SK-N-MC (cell line): ENCODE data around the gene WDTC1.
A peak's percentile ranks its signal among the peaks of the same experiment; 100 is the strongest.

Source experiments
- DNase-seq: peaks from one replicate; pipeline ENCODE4 v3.0.0-alpha.2; 2011; ENCODE audit warnings: low read depth, low spot score
- H3K27ac ChIP-seq: fragments of 200-600 bp; sonication (generic); 2 replicates; pipeline ENCODE4 v1.5.1; 2016; ENCODE audit warnings: mixed run types
- H3K36me3 ChIP-seq: fragments of 200-600 bp; sonication (generic); 2 replicates; pipeline ENCODE4 v1.6.1; 2017; ENCODE audit warnings: antibody characterized with exemption, low read length, mixed read lengths; ENCODE audit not compliant: insufficient read depth
- H3K4me3 ChIP-seq: fragments of 200-600 bp; sonication (generic); 2 replicates; pipeline ENCODE4 v1.5.1; 2016
- H3K9ac ChIP-seq: fragments of 200-600 bp; sonication (generic); 2 replicates; pipeline ENCODE4 v1.8.0; 2017; ENCODE audit warnings: mixed run types, mixed read lengths; ENCODE audit not compliant: insufficient read length
- H3K9me3 ChIP-seq: fragments of 200-600 bp; sonication (generic); 2 replicates; pipeline ENCODE4 v1.6.1; 2017; ENCODE audit warnings: low read depth, mild to moderate bottlenecking, antibody characterized with exemption, low read length, moderate library complexity, mixed read lengths
- EZH2 ChIP-seq: fragments of 200-600 bp; sonication (generic); IDR thresholded peaks from one replicate; pipeline ENCODE4 v1.6.1; 2017; ENCODE audit warnings: antibody characterized with exemption
- FOXP2 ChIP-seq: optimal IDR thresholded peaks from 2 replicates; pipeline ENCODE3; 2011; ENCODE audit warnings: mild to moderate bottlenecking, moderate library complexity; ENCODE audit not compliant: insufficient read depth; ENCODE audit errors: extremely low read length, control extremely low read depth
- POLR2AphosphoS5 ChIP-seq: IDR thresholded peaks from 2 replicates; pipeline ENCODE4 v1.6.1; 2012; ENCODE audit warnings: mild to moderate bottlenecking, low read depth, low read length, borderline replicate concordance

WDTC1 gene

DNA sequence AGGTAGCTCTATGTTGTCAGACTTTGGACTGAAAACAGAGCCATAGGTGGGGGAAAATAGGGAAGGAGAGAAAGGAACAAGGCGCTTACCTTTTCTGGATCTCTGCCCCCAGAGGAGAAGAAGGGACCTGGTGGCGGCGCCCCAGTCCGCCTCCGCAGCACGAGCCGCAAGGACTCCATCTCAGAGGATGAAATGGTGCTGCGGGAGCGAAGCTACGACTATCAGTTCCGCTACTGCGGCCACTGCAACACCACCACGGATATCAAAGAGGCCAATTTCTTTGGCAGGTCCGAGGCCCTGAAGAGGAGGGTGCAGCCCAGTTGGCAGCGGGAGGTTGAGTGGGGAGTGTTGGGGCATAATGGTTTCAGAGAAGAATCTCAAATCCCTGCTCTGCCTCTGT, 69.1 kb downstream of the WDTC1 start:
- no peak for TF ChIP-seq EZH2
- no peak for TF ChIP-seq POLR2AphosphoS5
- TF ChIP-seq FOXP2, result no peak
- Histone ChIP-seq H3K4me3 (no peak overlapping the region), H3K36me3 (no peaks in the 10 kb centered on the region), H3K9me3 (no peaks in the 10 kb centered on the region), H3K9ac (no peak overlapping the region), H3K27ac (no peak overlapping the region)
- no peak for DNase-seq

DNA sequence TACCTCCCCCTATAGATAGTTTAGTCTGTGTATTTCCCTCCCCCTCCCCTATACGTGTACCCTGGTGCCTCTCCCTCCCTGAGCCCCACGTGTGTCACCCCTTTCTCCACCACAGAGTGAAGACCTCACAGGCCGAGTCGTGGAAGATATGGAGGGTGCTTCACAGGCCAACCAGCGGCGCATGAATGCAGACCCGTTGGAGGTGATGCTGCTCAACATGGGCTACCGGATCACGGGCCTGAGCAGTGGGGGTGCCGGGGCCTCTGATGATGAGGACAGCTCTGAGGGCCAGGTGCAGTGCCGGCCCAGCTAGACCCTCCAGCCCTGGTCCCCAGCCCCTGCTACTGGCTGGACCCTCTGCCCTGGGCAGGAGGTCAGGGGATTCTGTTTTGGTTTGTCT, 71.6 kb downstream of the WDTC1 start:
- no peaks in the 10 kb centered on the region for H3K9me3 ChIP-seq
- H3K27ac ChIP-seq, result no peak overlapping the region
- no peak overlapping the region for H3K9ac ChIP-seq
- H3K36me3 ChIP-seq, result no peaks in the 10 kb centered on the region
- TF ChIP-seq POLR2AphosphoS5 (no peak), FOXP2 (no peak), EZH2 (no peak)
- DNase-seq, result no peak
- H3K4me3 ChIP-seq, result no peak overlapping the region

DNA sequence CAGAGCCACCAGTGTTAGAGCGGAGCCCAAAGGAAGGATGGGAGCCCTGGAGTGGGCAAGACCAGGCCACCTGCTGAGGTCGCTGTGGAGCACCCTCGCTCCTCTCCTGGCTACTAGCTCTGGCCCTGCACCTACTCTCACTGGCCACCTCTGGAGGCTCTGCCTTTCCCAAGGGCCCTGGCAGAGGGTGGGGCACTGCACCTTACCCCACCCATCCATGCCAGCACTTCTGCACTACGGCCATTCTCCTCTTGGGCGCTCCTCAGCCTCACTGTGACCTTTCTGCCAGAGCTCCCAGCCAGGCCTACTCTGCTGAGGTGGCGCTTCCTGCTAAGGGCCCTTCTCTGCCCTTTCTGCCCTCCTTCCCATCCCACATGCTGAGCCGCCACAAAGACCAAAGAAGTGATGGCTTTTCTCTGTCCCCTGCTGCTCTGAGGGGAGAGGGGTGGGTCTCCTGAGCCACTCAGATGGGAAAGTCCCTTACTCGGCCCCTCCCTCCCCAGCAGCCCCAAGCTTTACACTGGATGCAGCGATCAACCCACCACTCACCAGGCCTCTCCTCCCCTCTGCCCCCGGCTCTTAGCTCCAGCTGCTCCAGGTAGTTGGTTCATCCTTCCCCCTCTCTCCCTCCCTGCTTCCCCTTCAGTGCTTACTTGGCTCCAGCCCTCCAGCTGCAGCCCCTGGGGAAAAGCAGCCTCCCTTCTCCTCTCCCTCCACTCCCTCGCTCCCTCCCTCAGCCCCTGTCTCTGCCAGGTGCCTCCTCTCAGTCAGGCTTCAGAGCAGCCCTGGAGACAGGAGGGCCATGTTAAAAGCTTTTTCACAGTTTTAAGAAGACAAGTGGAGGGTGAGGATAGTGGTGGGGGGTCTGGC, 72.7 kb downstream of the WDTC1 start:
- no peaks in the 10 kb centered on the region for H3K9me3 ChIP-seq
- no peak overlapping the region for H3K4me3 ChIP-seq
- H3K36me3 ChIP-seq, result no peaks in the 10 kb centered on the region
- TF ChIP-seq POLR2AphosphoS5 (no peak), EZH2 (no peak), FOXP2 (no peak)
- DNase-seq, result no peak
- H3K27ac ChIP-seq, result no peak overlapping the region
- H3K9ac ChIP-seq, result no peak overlapping the region

DNA sequence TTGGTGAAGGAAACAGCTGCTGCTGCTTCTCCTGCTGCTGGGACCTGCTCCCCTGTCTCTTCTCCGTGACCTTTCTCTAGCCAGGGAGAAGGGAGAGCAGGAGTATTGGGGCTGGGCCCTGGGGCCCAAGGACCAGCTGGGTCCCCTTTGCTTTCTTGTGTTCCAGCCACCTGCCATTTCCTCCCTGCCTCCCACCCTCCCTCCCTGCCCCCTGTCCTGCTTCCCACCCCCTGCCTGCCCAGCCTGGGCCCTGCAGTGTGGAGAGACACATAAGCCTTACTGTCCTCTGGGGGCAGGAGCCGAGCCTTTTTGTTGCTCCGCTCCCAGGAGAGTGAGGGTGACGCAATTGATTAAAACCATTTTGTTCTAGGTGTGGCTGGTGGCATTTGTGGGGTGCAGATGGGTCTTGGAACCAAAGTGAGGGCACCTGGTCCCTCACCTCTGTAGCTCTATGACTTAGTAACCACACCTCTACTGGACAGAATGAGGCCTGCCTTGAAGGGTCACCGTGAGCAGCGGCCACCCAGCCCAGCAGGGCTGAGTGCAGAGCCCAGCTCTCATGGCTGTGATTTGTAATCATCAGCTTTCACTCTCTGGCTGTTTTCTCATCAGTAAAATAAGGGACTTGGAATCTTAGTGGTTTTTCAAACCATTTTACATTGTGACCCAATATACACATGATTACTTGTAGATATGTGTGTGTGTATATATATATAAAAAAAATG, 73.6 kb downstream of the WDTC1 start:
- no peaks in the 10 kb centered on the region for H3K36me3 ChIP-seq
- H3K4me3 ChIP-seq, result no peak overlapping the region
- no peak overlapping the region for H3K27ac ChIP-seq
- DNase-seq, result no peak
- no peak overlapping the region for H3K9ac ChIP-seq
- no peaks in the 10 kb centered on the region for H3K9me3 ChIP-seq
- TF ChIP-seq POLR2AphosphoS5 (no peak), FOXP2 (no peak), EZH2 (no peak)

DNA sequence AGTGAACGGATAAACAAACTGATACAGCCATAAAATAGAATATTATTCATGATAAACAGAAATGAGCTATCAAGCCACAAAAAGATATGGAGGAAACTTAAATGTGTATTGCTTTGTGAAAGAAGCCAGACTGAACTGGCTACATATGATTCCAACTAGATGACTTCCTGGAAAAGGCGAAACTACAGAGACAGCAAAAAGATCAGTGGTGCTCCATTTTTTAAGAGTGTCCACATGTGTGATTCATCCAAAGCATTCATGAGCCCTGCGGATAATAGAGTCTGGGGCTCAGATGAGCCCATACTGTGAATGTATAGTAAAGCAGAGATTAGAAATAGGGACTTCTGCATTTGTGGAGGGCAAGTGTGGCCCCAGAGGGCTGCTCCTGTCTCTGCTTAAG, 79.7 kb downstream of the WDTC1 start:
- H3K27ac ChIP-seq, result no peak overlapping the region
- DNase-seq, result no peak
- H3K4me3 ChIP-seq, result no peak overlapping the region
- H3K9ac ChIP-seq, result no peak overlapping the region
- no peaks in the 10 kb centered on the region for H3K36me3 ChIP-seq
- TF ChIP-seq EZH2 (no peak), FOXP2 (no peak), POLR2AphosphoS5 (no peak)
- H3K9me3 ChIP-seq, result no peaks in the 10 kb centered on the region

DNA sequence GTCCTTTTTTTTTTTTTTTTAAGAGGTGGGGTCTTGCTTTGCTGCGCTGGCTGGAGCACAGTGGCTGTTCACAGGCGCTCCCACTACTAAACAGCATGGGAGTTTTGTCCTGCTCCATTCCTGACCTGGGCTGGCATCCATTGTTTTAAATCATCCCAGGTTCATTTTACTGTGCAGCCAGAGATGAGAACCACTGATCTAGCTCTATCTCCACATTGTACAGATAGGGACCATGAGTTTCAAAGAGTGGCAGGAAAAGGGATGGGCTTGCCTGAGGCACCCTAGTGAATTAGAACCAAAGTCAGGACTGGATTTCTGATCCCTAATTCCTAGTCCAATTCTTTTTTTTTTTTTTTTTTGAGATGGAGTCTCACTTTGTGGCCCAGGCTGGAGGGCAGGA, 80.3 kb downstream of the WDTC1 start:
- DNase-seq, result no peak
- H3K9me3 ChIP-seq, result no peaks in the 10 kb centered on the region
- TF ChIP-seq EZH2 (no peak), FOXP2 (no peak), POLR2AphosphoS5 (no peak)
- no peak overlapping the region for H3K27ac ChIP-seq
- no peak overlapping the region for H3K9ac ChIP-seq
- H3K4me3 ChIP-seq, result no peak overlapping the region
- no peaks in the 10 kb centered on the region for H3K36me3 ChIP-seq

DNA sequence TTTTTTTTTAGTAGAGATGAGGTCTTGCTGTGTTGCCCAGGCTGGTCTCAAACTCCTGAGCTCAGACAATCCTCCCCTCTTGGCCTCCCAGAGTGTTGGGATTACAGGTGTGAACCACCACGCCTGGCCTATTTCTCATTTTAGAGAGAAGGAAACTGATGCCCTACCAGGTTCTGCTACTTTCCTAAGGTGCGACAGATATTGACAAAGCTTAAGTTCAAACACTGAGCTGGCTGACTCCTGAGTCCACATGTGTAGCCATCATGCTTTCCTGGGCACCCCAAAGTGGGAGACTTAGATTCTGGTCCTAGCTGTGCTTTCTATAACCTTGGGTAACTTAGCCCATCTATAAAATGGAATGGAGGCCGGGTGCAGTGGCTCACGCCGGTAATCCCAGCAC, 82.4 kb downstream of the WDTC1 start:
- Histone ChIP-seq H3K36me3 (no peaks in the 10 kb centered on the region), H3K9me3 (no peaks in the 10 kb centered on the region), H3K4me3 (no peak overlapping the region), H3K9ac (no peak overlapping the region), H3K27ac (no peak overlapping the region)
- TF ChIP-seq FOXP2, result no peak
- TF ChIP-seq POLR2AphosphoS5, result no peak
- no peak for TF ChIP-seq EZH2
- no peak for DNase-seq

DNA sequence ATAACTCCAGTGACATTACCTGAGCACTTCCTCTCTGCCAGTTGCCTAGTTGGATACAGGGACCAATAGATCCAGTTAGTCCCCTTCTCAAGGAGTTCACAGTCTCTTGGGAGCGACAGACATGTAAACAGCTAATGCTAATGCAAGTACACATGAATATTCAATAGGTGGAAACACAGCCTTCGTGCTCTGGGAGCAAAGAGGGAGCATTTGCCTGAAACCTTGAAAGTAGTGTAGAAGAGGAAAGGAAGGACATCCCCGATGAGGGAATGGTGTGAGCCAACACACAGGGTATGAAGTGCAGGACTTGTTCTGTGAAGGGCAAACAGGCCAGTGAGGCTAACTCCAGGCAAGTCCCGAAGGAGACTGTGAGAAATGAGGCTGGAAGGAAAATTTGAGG, 83.7 kb downstream of the WDTC1 start:
- peak overlapping the region; percentile 76 for H3K27ac ChIP-seq
- peak overlapping the region; percentile 57 for H3K9ac ChIP-seq
- H3K4me3 ChIP-seq, result peak overlapping the region; percentile 68
- H3K9me3 ChIP-seq, result no peaks in the 10 kb centered on the region
- H3K36me3 ChIP-seq, result no peaks in the 10 kb centered on the region
- TF ChIP-seq FOXP2 (peak; percentile 78), EZH2 (no peak)
- peak; percentile 37 for DNase-seq

DNA sequence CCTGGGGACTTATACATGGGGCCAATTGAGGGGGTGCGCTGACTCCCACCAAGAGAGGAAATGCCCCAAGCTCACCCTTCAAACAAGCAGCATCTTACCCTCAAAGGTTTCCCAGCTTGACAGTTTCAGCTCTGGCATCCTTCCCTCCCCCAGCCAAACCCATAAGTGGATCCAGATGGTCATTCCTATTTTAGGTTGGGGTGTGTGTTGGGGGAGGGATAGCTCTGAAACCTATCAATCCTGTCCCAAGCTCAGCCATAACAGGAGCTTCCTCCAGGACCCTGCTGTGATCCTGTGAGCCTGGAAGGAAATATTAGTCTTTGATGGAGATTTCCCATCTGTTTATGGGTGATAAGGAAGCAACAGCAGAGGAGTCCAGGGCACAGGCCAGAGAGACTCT, 84.2 kb downstream of the WDTC1 start:
- DNase-seq, result no peak
- TF ChIP-seq POLR2AphosphoS5 (no peak), EZH2 (no peak), FOXP2 (no peak)
- no peaks in the 10 kb centered on the region for H3K9me3 ChIP-seq
- no peaks in the 10 kb centered on the region for H3K36me3 ChIP-seq
- peak overlapping the region; percentile 76 for H3K27ac ChIP-seq
- H3K9ac ChIP-seq, result peak overlapping the region; percentile 57
- peak overlapping the region; percentile 68 for H3K4me3 ChIP-seq
